Sigmoid colon (tissue), 4 donors: ENCODE measurements around the gene GJB2.

Experiments
- EP300 ChIP-seq, 4 donors: sonication (generic); formaldehyde crosslinking; IDR thresholded peaks; one replicate each; pipeline ENCODE4 v1.6.1; 2017; ENCODE audit warnings: antibody characterized with exemption in 4 of 4
- POLR2A ChIP-seq, 2 donors: fragments of 450-650 bp; IDR thresholded peaks; one replicate each; pipeline ENCODE4 v1.6.1; 2016; ENCODE audit warnings: antibody characterized with exemption in 2 of 2, mild to moderate bottlenecking in 2 of 2, moderate library complexity in 2 of 2
- POLR2AphosphoS5 ChIP-seq, 4 donors: sonication (generic); formaldehyde crosslinking; IDR thresholded peaks; one replicate each; pipeline ENCODE4 v1.6.1; 2017; ENCODE audit warnings: antibody characterized with exemption in 4 of 4
- TF ChIP-seq, protein P1 (sequence below), 4 experiments: fragments of 450-650 bp in 3 of 4; fragments of 200-600 bp in 1 of 4; IDR thresholded peaks; one replicate each; pipeline ENCODE4 v1.5.1; 2016 to 2019; ENCODE audit warnings: antibody characterized with exemption in 4 of 4, mild to moderate bottlenecking in 3 of 4, moderate library complexity in 2 of 4

DNA sequence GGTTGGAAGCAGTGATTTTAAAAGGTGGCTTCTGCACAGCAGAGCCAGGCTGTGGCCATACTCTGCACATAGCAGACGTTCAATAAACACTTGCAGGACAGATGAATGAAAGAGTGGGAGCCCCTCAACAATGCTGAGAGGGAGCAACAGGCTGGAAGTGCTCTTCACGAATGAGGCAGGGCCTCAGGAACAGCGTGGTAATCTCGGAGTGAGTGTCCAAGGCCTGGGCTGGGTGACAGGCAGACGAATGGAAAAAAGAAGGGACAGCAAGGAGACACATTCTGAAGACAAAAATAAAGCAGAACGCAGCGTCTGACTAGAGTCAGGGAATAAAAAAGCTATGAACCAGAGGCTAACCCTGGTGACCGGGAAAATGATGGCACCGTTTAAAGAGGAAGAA, 43.0 kb downstream of the GJB2 start:
- TF ChIP-seq, protein P1, sequence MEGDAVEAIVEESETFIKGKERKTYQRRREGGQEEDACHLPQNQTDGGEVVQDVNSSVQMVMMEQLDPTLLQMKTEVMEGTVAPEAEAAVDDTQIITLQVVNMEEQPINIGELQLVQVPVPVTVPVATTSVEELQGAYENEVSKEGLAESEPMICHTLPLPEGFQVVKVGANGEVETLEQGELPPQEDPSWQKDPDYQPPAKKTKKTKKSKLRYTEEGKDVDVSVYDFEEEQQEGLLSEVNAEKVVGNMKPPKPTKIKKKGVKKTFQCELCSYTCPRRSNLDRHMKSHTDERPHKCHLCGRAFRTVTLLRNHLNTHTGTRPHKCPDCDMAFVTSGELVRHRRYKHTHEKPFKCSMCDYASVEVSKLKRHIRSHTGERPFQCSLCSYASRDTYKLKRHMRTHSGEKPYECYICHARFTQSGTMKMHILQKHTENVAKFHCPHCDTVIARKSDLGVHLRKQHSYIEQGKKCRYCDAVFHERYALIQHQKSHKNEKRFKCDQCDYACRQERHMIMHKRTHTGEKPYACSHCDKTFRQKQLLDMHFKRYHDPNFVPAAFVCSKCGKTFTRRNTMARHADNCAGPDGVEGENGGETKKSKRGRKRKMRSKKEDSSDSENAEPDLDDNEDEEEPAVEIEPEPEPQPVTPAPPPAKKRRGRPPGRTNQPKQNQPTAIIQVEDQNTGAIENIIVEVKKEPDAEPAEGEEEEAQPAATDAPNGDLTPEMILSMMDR (IDR thresholded peaks at IDR 0.05) = no peak
- TF ChIP-seq POLR2AphosphoS5 (IDR thresholded peaks at IDR 0.05) = no peak
- no peak for TF ChIP-seq POLR2A (IDR thresholded peaks at IDR 0.05)
- TF ChIP-seq EP300 (IDR thresholded peaks at IDR 0.05) = no peak
